IMR-90 (cell line): ENCODE data around the gene TMEM74B. TPM values are rescaled to one million over a fixed set of nuclear protein-coding genes. Genes with fewer than 3 reads are reported as not detected.

Experiments
- ATAC-seq: fragments of 200-7000 bp; cut with Tn5 transposase; 2 replicates; pipeline ENCODE4 v1.9.1; 2020; ENCODE audit warnings: low read depth, mild to moderate bottlenecking, moderate library complexity
- BruUV-seq: library from RNA; stranded (reverse); fragments of 400-500 nt; replicated peaks from 2 replicates; lab custom pipeline; 2021; lab: Mats Ljungman, UMichigan
- CTCF ChIA-PET: fragments of 300-600 bp; formaldehyde crosslinking; extraction: SDS; loops from one replicate; lab custom pipeline; 2021; ENCODE audit warnings: antibody characterized with exemption; lab: Yijun Ruan, JAX
- POLR2A ChIA-PET: fragments of 300-600 bp; sonication (Branson Sonifier 250); formaldehyde crosslinking; loops from one replicate; lab custom pipeline; 2022; ENCODE audit warnings: antibody characterized with exemption; ENCODE audit not compliant: unreplicated experiment; lab: Charles Lee
- DNase-seq: peaks from one replicate; pipeline ENCODE4 v3.0.0; 2013
- H2AFZ ChIP-seq: replicated peaks from 2 replicates; pipeline ENCODE3; 2013; ENCODE audit warnings: low read length, mild to moderate bottlenecking; ENCODE audit not compliant: poor library complexity
- H2AK5ac ChIP-seq: 2 replicates; pipeline ENCODE4 v1.6.1; 2013; ENCODE audit warnings: low read depth, low read length, inconsistent platforms
- H2AK9ac ChIP-seq: replicated peaks from 2 replicates; pipeline ENCODE3; 2013; ENCODE audit warnings: mild to moderate bottlenecking, low read depth, low read length, moderate library complexity; ENCODE audit not compliant: poor library complexity
- H2BK120ac ChIP-seq: 2 replicates; pipeline ENCODE4 v1.6.1; 2013; ENCODE audit warnings: low read depth, low read length, inconsistent platforms
- H2BK15ac ChIP-seq: 3 replicates; pipeline ENCODE4 v1.6.1; 2013; ENCODE audit warnings: low read depth, low read length, inconsistent platforms
- H2BK20ac ChIP-seq: 2 replicates; pipeline ENCODE4 v1.6.1; 2013; ENCODE audit warnings: low read depth, mild to moderate bottlenecking, inconsistent platforms, low read length, moderate library complexity
- H2BK5ac ChIP-seq: 2 replicates; pipeline ENCODE4 v1.6.1; 2013; ENCODE audit warnings: mild to moderate bottlenecking, low read depth, low read length, inconsistent platforms; ENCODE audit not compliant: poor library complexity, severe bottlenecking
- H3K14ac ChIP-seq: replicated peaks from 2 replicates; pipeline ENCODE4 v1.6.1; 2013; ENCODE audit warnings: low read depth, low read length, inconsistent platforms
- H3K18ac ChIP-seq: 2 replicates; pipeline ENCODE4 v1.6.1; 2013; ENCODE audit warnings: low read depth, low read length, control low read depth
- H3K23ac ChIP-seq: 2 replicates; pipeline ENCODE4 v1.6.1; 2013; ENCODE audit warnings: low read depth, low read length, inconsistent platforms
- H3K27ac ChIP-seq: 2 replicates; pipeline ENCODE4 v1.5.1; 2013; ENCODE audit warnings: mild to moderate bottlenecking, control low read depth, low read length; ENCODE audit not compliant: insufficient read depth
- H3K27me3 ChIP-seq: 2 replicates; pipeline ENCODE4 v1.6.1; 2013; ENCODE audit warnings: low read length; ENCODE audit not compliant: control insufficient read depth, insufficient read depth
- H3K36me3 ChIP-seq: 2 replicates; pipeline ENCODE4 v1.6.1; 2013; ENCODE audit warnings: low read length, mixed read lengths; ENCODE audit not compliant: control insufficient read depth, insufficient read depth
- H3K4ac ChIP-seq: 2 replicates; pipeline ENCODE4 v1.6.1; 2013; ENCODE audit warnings: low read depth, low read length, inconsistent platforms
- H3K4me1 ChIP-seq: 2 replicates; pipeline ENCODE4 v1.6.1; 2013; ENCODE audit warnings: low read length, mixed read lengths; ENCODE audit not compliant: control insufficient read depth, insufficient read depth
- H3K4me2 ChIP-seq: 2 replicates; pipeline ENCODE4 v1.6.1; 2013; ENCODE audit warnings: low read depth, mild to moderate bottlenecking, control low read depth, low read length, moderate library complexity
- H3K4me3 ChIP-seq: 2 replicates; pipeline ENCODE4 v1.5.1; 2013; ENCODE audit warnings: low read depth, mild to moderate bottlenecking, control low read depth, low read length, moderate library complexity; ENCODE audit not compliant: insufficient read depth
- H3K56ac ChIP-seq: 2 replicates; pipeline ENCODE4 v1.6.1; 2013; ENCODE audit warnings: low read length, inconsistent platforms; ENCODE audit not compliant: insufficient read depth; ENCODE audit errors: extremely low read depth
- H3K79me1 ChIP-seq, 2 experiments: 2 replicates each; pipeline ENCODE4 v1.6.1; 2013; ENCODE audit warnings: low read length in 2 of 2, inconsistent platforms in 1 of 2, low read depth in 1 of 2
- H3K9ac ChIP-seq: 2 replicates; pipeline ENCODE4 v1.6.1; 2013; ENCODE audit warnings: low read depth, low read length, control low read depth
- H3K9me1 ChIP-seq: 2 replicates; pipeline ENCODE4 v1.6.1; 2013; ENCODE audit warnings: low read length, inconsistent platforms; ENCODE audit not compliant: insufficient read depth
- H3K9me3 ChIP-seq: 2 replicates; pipeline ENCODE4 v1.6.1; 2013; ENCODE audit warnings: low read length; ENCODE audit not compliant: control insufficient read depth, insufficient read depth
- H4K20me1 ChIP-seq: 2 replicates; pipeline ENCODE4 v1.6.1; 2013; ENCODE audit warnings: low read length, inconsistent platforms; ENCODE audit not compliant: insufficient read depth
- H4K5ac ChIP-seq: 2 replicates; pipeline ENCODE4 v1.6.1; 2013; ENCODE audit warnings: mild to moderate bottlenecking, low read depth, low read length, control low read depth
- H4K8ac ChIP-seq, 2 experiments: 2 replicates each; pipeline ENCODE4 v1.6.1; 2013; ENCODE audit warnings: low read depth in 2 of 2, low read length in 2 of 2, control low read depth in 1 of 2, inconsistent platforms in 1 of 2
- H4K91ac ChIP-seq: 2 replicates; pipeline ENCODE4 v1.6.1; 2013; ENCODE audit warnings: low read depth, low read length, inconsistent platforms; ENCODE audit not compliant: insufficient read depth
- BHLHE40 ChIP-seq: fragments of 150-350 bp; IDR thresholded peaks from 2 replicates; pipeline ENCODE4 v1.6.1; 2016; ENCODE audit warnings: mild to moderate bottlenecking, low read depth, low read length
- CEBPB ChIP-seq: IDR thresholded peaks from 2 replicates; pipeline ENCODE4 v1.6.1; 2012; ENCODE audit warnings: low read depth, low read length, improper control_type of control experiment
- CHD1 ChIP-seq: IDR thresholded peaks from 2 replicates; pipeline ENCODE4 v1.6.1; 2012; ENCODE audit warnings: low read depth, low read length, improper control_type of control experiment
- MAZ ChIP-seq: IDR thresholded peaks from 2 replicates; pipeline ENCODE4 v1.6.1; 2012; ENCODE audit warnings: low read depth, mild to moderate bottlenecking, low read length, improper control_type of control experiment, moderate library complexity, borderline replicate concordance
- RAD21 ChIP-seq: IDR thresholded peaks from 2 replicates; pipeline ENCODE4 v1.6.1; 2012; ENCODE audit warnings: low read length, improper control_type of control experiment
- RCOR1 ChIP-seq: IDR thresholded peaks from 2 replicates; pipeline ENCODE4 v1.6.1; 2012; ENCODE audit warnings: mild to moderate bottlenecking, low read length, improper control_type of control experiment; ENCODE audit not compliant: insufficient replicate concordance
- RFX5 ChIP-seq: IDR thresholded peaks from 2 replicates; pipeline ENCODE4 v1.8.0; 2012; ENCODE audit warnings: low read depth, mild to moderate bottlenecking, low read length, moderate library complexity
- SMC3 ChIP-seq: fragments of 150-350 bp; IDR thresholded peaks from 2 replicates; pipeline ENCODE4 v1.6.1; 2016; ENCODE audit warnings: low read depth, mild to moderate bottlenecking, antibody characterized with exemption, low read length, moderate library complexity
- WGBS, 2 experiments: methylation state at CpG; one replicate each; pipeline versions ENCODE4 v1.1.5 to v1.1.7; 2013; ENCODE audit warnings: missing lambda C conversion rate in 2 of 2; ENCODE audit not compliant: insufficient read length in 1 of 2; ENCODE audit errors: extremely low coverage in 2 of 2; 5-methylcytosine and 5-hydroxymethylcytosine counted together
- dilution Hi-C: fragments of 300-500 bp; cut with HindIII; formaldehyde crosslinking; loops from one replicate; pipeline ENCODE4 v1.14.3; 2018; ENCODE audit warnings: low sequenced_read_pairs; ENCODE audit not compliant: unreplicated experiment
- in situ Hi-C: fragments of 300-500 bp; cut with MboI; formaldehyde crosslinking; loops from 3 replicates; pipeline ENCODE4 v1.14.3; 2019; ENCODE audit warnings: low sequenced_read_pairs, inconsistent platforms, mixed read lengths
- intact Hi-C: fragments of 100-400 bp; cut with micrococcal nuclease; formaldehyde crosslinking; loops from 2 replicates; pipeline ENCODE4 v1.10.0; 2022
- polyA plus RNA-seq, 3 experiments: library from polyadenylated mRNA; depleted of rRNA; stranded (reverse); fragments of >200 nt; gene quantifications; 2 replicates each; pipeline ENCODE4 v1.2.3, GENCODE V29; 2012; ENCODE audit warnings: low replicate concordance in 1 of 3
- total RNA-seq: library from RNA; depleted of rRNA; stranded (reverse); fragments of >200 nt; gene quantifications from 2 replicates; pipeline ENCODE4 v1.2.3, GENCODE V29; 2012
- TF ChIP-seq, protein P1 (sequence below): fragments of 150-350 bp; IDR thresholded peaks from 2 replicates; pipeline ENCODE4 v1.6.1; 2016; ENCODE audit warnings: low read depth, mild to moderate bottlenecking, low read length, moderate library complexity, borderline replicate concordance
- TF ChIP-seq, protein P2 (sequence below): fragments of 150-350 bp; IDR thresholded peaks from 2 replicates; pipeline ENCODE4 v1.6.1; 2017; ENCODE audit warnings: mild to moderate bottlenecking, antibody characterized with exemption, low read length, low read depth

The TMEM74B gene
- total and polyA plus RNA-seq, 2 of the 4 experiments (the other 2 are of a cell fraction), result 0.03 TPM; not detected in 1

- dilution Hi-C loops (no loop called here), intact Hi-C loops (no loop called here), in situ Hi-C loops (no loop called here)
- ChIA-PET CTCF (no interaction called here), POLR2A (no interaction called here)
- Histone ChIP-seq H3K9ac (no peak overlapping the region), H3K9me1 (no peaks in the 10 kb centered on the region), H2AK9ac (no peak overlapping the region), H3K36me3 (no peaks in the 10 kb centered on the region), H3K27me3 (peaks cover 61% of the 10 kb centered on the region), H2BK120ac (no peak overlapping the region), H4K20me1 (no peaks in the 10 kb centered on the region), H2BK15ac (no peak overlapping the region), H3K4me3 (no peak overlapping the region), H3K23ac (no peak overlapping the region), H3K4me2 (no peak overlapping the region), H4K91ac (no peak overlapping the region), H3K4ac (no peak overlapping the region), H3K14ac (no peak overlapping the region), H2AK5ac (no peak overlapping the region), H2BK20ac (no peak overlapping the region), H4K5ac (no peak overlapping the region), H3K4me1 (no peaks in the 10 kb centered on the region), H3K79me1 (no peaks in the 10 kb centered on the region), H3K56ac (no peak overlapping the region), H3K27ac (no peak overlapping the region), H3K9me3 (peaks cover 4% of the 10 kb centered on the region; the same call in 1 of the 2 replicates), H4K8ac (no peak overlapping the region), H3K18ac (no peak overlapping the region), H2AFZ (no peak overlapping the region), H2BK5ac (no peak overlapping the region)
- no TSS peak for BruUV-seq
- no peak for ATAC-seq
- WGBS, 2 experiments, result 20% methylated on average over 1 of the region's 5 CpGs; no CpG with 5 or more reads in 1 of the 2 experiments
- no peak for DNase-seq
- TF ChIP-seq, protein P1, sequence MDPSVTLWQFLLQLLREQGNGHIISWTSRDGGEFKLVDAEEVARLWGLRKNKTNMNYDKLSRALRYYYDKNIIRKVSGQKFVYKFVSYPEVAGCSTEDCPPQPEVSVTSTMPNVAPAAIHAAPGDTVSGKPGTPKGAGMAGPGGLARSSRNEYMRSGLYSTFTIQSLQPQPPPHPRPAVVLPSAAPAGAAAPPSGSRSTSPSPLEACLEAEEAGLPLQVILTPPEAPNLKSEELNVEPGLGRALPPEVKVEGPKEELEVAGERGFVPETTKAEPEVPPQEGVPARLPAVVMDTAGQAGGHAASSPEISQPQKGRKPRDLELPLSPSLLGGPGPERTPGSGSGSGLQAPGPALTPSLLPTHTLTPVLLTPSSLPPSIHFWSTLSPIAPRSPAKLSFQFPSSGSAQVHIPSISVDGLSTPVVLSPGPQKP, result no peak
- no peak for TF ChIP-seq RAD21
- TF ChIP-seq CHD1, result no peak
- no peak for TF ChIP-seq CEBPB
- TF ChIP-seq RCOR1, result no peak
- TF ChIP-seq BHLHE40, result no peak
- TF ChIP-seq RFX5, result no peak
- TF ChIP-seq SMC3, result no peak
- TF ChIP-seq, protein P2, sequence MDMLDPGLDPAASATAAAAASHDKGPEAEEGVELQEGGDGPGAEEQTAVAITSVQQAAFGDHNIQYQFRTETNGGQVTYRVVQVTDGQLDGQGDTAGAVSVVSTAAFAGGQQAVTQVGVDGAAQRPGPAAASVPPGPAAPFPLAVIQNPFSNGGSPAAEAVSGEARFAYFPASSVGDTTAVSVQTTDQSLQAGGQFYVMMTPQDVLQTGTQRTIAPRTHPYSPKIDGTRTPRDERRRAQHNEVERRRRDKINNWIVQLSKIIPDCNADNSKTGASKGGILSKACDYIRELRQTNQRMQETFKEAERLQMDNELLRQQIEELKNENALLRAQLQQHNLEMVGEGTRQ, result no peak
- no peak for TF ChIP-seq MAZ
Measured at GRCh38 chr20:1198751-1199150, 14.0 kb upstream of the TMEM74B start.
